Loucy (cell line): Measurements from ENCODE around the gene SURF1.

ENCODE experiments used
- EZH2phosphoT487 ChIP-seq: fragments of 200-600 bp; IDR thresholded peaks from 2 replicates; pipeline ENCODE4 v1.6.1; 2018; ENCODE audit warnings: antibody characterized with exemption, mild to moderate bottlenecking, moderate library complexity, borderline replicate concordance
- TF ChIP-seq, protein P1 (sequence below): fragments of 200-600 bp; sonication (generic); conservative IDR thresholded peaks from 2 replicates; pipeline ENCODE4 v1.5.1; 2014; ENCODE audit warnings: mild to moderate bottlenecking, antibody characterized with exemption, low read length

DNA sequence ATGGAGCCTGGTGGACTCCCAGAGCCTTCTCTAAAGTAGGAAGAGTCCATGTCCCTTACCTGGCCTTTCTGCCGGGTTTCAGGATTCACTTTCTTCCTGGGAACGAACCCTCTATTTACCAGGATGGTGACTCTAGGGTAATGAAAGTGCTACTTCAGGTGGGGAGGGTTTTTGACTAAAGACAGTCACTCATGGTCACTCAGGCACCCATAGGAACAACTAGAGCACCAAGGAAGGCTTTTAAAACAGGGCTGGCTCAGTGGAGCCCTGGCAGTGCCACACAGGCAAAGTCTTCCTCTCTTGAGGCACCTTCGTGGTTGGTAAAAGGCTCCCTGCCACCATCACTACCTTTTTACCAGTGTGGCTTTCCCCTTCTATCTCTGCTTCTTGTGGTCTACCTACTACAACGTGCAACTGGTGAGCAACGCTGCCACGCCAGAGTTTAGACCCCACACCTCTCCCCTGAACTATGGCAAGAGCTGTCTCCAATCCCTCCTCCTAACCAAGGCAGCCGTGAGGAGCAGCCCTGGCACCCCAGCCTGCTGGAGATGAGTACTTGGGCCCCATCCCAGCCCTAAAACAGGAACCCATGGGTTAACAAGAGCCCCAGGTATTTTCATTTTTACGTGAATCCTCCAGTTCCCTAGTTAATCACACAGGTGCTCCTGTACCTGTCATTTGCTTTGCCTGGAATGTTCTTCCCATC lies 3.5 kb downstream of the SURF1 start:
- TF ChIP-seq, protein P1, sequence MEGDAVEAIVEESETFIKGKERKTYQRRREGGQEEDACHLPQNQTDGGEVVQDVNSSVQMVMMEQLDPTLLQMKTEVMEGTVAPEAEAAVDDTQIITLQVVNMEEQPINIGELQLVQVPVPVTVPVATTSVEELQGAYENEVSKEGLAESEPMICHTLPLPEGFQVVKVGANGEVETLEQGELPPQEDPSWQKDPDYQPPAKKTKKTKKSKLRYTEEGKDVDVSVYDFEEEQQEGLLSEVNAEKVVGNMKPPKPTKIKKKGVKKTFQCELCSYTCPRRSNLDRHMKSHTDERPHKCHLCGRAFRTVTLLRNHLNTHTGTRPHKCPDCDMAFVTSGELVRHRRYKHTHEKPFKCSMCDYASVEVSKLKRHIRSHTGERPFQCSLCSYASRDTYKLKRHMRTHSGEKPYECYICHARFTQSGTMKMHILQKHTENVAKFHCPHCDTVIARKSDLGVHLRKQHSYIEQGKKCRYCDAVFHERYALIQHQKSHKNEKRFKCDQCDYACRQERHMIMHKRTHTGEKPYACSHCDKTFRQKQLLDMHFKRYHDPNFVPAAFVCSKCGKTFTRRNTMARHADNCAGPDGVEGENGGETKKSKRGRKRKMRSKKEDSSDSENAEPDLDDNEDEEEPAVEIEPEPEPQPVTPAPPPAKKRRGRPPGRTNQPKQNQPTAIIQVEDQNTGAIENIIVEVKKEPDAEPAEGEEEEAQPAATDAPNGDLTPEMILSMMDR, result no peak
- no peak for TF ChIP-seq EZH2phosphoT487
